Esophagus (tissue), 2 donors: Measurements from ENCODE around the gene PHTF2. TPM values are rescaled to one million over a fixed set of nuclear protein-coding genes. Genes with fewer than 3 reads are reported as not detected.
"Not testable (repeated sequence)": the region's sequence is repeated elsewhere in the genome, so short reads cannot be mapped to it uniquely, and the experiment has no call there.

Experiments
- H3K27ac ChIP-seq, 2 donors: one replicate each; pipeline ENCODE4 v1.5.1; 2013; ENCODE audit warnings: low read depth in 2 of 2, mild to moderate bottlenecking in 2 of 2, inconsistent platforms in 1 of 2, low read length in 1 of 2, moderate library complexity in 1 of 2
- H3K27me3 ChIP-seq, 2 donors: one replicate each; pipeline ENCODE4 v1.6.1; 2013; ENCODE audit warnings: low read length in 2 of 2, control low read depth in 1 of 2, mild to moderate bottlenecking in 1 of 2; ENCODE audit not compliant: insufficient read depth in 2 of 2, control insufficient read depth in 1 of 2
- H3K36me3 ChIP-seq, 2 donors: one replicate each; pipeline ENCODE4 v1.6.1; 2013; ENCODE audit warnings: low read length in 1 of 2; ENCODE audit not compliant: control insufficient read depth in 2 of 2, insufficient read depth in 2 of 2
- H3K4me1 ChIP-seq, 2 donors: one replicate each; pipeline ENCODE4 v1.6.1; 2013; ENCODE audit warnings: low read length in 1 of 2; ENCODE audit not compliant: control insufficient read depth in 2 of 2, insufficient read depth in 2 of 2
- H3K4me3 ChIP-seq, 2 donors: one replicate each; pipeline ENCODE4 v1.5.1; 2013; ENCODE audit warnings: low read length in 2 of 2, mild to moderate bottlenecking in 2 of 2, low read depth in 1 of 2, moderate library complexity in 1 of 2
- H3K9me3 ChIP-seq, 2 donors: one replicate each; pipeline ENCODE4 v1.6.1; 2013; ENCODE audit warnings: mild to moderate bottlenecking in 2 of 2, low read depth in 1 of 2, low read length in 1 of 2, moderate library complexity in 1 of 2; ENCODE audit not compliant: control insufficient read depth in 2 of 2, insufficient read depth in 1 of 2
- WGBS, 2 donors: extraction: QIAGEN DNeasy Blood & Tissue Kit; methylation state at CpG; one replicate each; pipeline ENCODE4 v1.1.7; 2013; 5-methylcytosine and 5-hydroxymethylcytosine counted together
- polyA plus RNA-seq, 2 donors: library from polyadenylated mRNA; stranded (reverse); fragments of 200-250 nt; gene quantifications; one replicate each; pipeline ENCODE4 v1.2.3, GENCODE V29; 2013
- donor health status: healthy with polysubstance abuse.
- donor health status: Bipolar disorder and iron deficiency.

Gene PHTF2
- polyA plus RNA-seq, 2 donors, result 3.8 to 6.1 TPM

DNA sequence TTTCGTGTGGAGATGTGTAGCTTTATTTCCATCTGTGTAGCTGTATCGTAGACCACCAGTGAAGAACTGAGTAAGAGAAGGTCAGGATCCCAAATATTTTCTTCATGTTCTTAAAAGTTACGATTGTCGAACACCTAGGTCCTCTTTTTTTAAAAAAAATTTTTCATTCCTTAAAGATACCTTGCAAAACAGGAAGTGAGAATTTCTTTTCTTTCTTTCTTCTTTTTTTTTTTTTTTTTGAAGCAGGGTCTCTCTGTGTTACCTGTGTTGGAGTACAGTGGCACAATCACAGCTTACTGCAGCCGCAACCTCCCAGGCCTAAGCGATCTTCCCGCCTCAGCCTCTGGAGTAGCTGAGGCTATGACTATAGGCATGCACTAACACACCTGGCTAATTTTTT, 60.8 kb downstream of the PHTF2 start:
- WGBS, 2 donors, result 97 to 98% methylated on average over 7 of the region's 7 CpGs
- H3K27ac ChIP-seq, result no peak overlapping the region

DNA sequence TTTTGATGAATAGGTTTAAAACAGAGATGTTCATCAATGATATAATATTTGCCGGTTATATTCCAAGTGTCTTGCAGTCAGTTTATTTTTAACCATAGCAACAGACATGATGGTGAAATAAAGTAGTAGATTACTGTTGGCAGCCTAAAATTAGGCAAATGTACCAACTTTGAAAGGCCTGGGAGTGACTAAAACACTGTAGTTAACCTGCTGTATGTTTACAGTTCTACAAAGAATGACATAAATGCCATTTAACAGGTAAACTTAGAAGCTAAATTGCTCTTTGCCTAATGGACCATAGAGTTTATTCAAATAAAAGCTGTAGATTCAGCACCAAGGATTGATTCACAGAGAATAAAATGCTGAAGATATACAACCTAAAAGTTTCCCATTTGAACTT, 64.1 kb downstream of the PHTF2 start:
- no peaks in the 10 kb centered on the region for H3K9me3 ChIP-seq
- no peaks in the 10 kb centered on the region for H3K4me1 ChIP-seq
- no peaks in the 10 kb centered on the region for H3K27me3 ChIP-seq
- no peaks in the 10 kb centered on the region for H3K36me3 ChIP-seq
- H3K27ac ChIP-seq, result no peak overlapping the region
- H3K4me3 ChIP-seq, result no peak overlapping the region
- 27 to 40% methylated on average over 1 of the region's 1 CpG for WGBS, 2 donors

More for the DNA sequence above, 60.8 kb downstream of the PHTF2 start:
- Histone ChIP-seq H3K36me3 (peaks cover 0 to 3% of the 10 kb centered on the region in 2 donors), H3K9me3 (no peaks in the 10 kb centered on the region), H3K4me3 (no peak overlapping the region), H3K4me1 (no peaks in the 10 kb centered on the region), H3K27me3 (no peaks in the 10 kb centered on the region)

DNA sequence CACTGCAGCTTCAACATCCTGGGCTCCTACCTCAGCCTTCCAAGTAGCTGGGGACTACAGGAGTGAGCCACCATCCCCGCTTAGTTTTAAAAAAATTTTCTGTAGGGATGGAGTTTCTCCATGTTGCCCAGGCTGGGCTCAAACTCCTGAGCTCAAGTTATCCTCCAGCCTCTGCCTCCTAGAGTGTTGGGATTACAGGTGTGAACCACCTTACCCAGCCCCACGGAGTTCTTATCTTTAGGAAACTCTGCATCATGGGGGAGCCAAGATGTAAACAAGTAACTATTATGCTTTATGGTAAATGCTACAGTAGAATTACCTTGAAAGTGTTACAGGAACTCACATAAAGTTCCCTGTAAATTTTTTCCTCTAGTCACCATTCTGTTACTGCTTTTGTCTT, 65.3 kb downstream of the PHTF2 start:
- no peaks in the 10 kb centered on the region for H3K4me1 ChIP-seq
- 85 to 93% methylated on average over 2 of the region's 2 CpGs for WGBS, 2 donors
- no peak overlapping the region for H3K27ac ChIP-seq
- no peak overlapping the region for H3K4me3 ChIP-seq
- H3K9me3 ChIP-seq, result no peaks in the 10 kb centered on the region
- H3K27me3 ChIP-seq, result no peaks in the 10 kb centered on the region
- H3K36me3 ChIP-seq, result no peaks in the 10 kb centered on the region

DNA sequence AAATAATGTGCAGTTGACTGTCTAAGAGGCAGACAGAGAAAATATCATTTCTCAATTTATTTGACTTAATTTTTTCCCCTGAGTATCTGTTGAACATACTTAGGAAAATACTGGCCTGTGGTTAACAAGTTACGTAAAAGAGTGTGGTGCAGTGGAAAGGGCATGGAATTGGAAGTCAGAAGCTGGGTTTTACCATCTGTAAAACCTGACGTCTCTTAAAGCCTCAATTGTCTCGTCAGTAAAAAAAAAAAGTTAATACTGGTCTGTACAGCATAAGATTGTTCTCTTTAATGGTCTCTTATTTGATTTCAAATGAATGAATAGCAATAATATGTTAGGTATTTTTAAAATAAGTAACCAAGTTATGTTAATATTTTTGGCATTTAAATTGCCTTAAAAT, 67.8 kb downstream of the PHTF2 start:
- H3K4me1 ChIP-seq, result no peaks in the 10 kb centered on the region
- no peaks in the 10 kb centered on the region for H3K9me3 ChIP-seq
- H3K27ac ChIP-seq, result no peak overlapping the region
- no peak overlapping the region for H3K4me3 ChIP-seq
- H3K36me3 ChIP-seq, result peaks cover 0 to 2% of the 10 kb centered on the region in 2 donors
- 78 to 79% methylated on average over 3 of the region's 3 CpGs for WGBS, 2 donors
- H3K27me3 ChIP-seq, result no peaks in the 10 kb centered on the region

DNA sequence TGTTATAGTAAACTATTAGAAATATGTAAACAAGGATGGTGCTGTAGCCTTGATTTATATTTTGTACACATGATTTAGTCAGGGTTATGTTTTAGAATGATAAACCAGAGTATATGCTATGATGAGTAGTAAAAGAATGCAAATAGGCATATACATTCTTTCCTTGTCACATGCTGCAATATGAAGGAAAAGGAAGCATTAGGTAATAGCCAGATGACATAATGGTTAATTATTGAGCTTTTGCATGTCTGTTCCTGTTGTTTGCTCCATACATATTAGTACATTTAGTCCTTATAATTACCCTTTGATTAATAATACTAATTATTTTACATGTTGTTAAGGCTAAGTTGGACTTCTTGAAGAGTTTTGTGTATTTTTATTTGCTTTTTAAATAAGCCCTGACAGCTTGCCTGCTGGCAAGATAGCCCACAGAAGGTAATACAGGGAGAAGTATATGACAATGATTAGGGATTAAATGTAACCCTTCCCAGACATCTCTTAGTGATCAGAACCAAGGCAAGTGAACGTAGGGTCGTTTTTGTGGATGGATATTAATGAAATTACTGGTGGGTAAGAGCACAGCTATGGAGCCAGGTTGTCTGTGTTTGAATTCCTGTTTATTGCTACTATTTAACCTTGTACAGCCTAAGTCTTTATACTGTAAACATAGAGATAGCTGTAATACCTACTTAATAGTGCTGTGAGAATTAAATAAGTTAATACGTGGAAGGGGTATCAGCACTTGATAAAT, 68.4 kb downstream of the PHTF2 start:
- H3K27ac ChIP-seq, result no peak overlapping the region
- peaks cover 0 to 2% of the 10 kb centered on the region in 2 donors for H3K36me3 ChIP-seq

DNA sequence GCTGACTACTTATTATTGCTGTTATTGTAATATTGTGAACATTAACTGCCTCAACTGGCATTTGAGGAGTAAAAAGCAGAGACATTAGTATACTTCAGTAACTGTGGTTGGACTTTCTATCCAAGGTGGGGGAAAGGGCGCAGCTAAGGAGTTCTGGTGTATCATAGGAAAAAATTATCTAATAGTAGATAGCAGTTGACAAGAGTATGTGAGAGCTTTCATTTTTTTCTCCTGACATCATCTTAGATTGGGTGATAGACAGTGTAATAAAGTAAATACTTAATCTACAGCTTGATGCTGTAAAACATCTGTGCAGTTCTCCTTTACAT, 68.9 kb downstream of the PHTF2 start:
- Histone ChIP-seq H3K9me3 (no peaks in the 10 kb centered on the region), H3K27ac (no peak overlapping the region)
- 94 to 95% methylated on average over 1 of the region's 1 CpG for WGBS, 2 donors

More for the DNA sequence above, 68.4 kb downstream of the PHTF2 start:
- Histone ChIP-seq H3K27me3 (no peaks in the 10 kb centered on the region), H3K4me3 (no peak overlapping the region), H3K9me3 (no peaks in the 10 kb centered on the region), H3K4me1 (no peaks in the 10 kb centered on the region)
- 49 to 60% methylated on average over 3 of the region's 3 CpGs for WGBS, 2 donors

DNA sequence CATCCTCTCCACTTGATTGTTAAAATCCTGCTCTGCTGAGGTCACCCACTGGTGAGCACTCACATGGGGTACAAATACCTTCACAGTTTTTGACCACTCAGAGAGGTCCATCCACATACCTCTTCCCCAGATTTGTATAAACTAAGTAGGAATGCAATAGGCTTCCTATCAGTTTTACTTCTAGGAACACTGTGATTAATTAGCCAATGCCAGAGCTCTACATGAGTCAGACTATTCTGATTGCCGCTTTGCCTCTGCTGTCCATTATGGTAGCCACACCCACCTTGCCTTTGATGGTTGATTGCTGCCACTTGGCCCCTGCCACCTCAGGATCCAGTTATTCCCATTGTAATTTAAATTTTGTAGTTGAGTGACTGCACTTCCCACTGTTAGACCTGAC, 73.7 kb downstream of the PHTF2 start:
- 72 to 77% methylated on average over 1 of the region's 1 CpG for WGBS, 2 donors
- not testable (repeated sequence) for H3K4me1 ChIP-seq, H3K9me3 ChIP-seq, H3K4me3 ChIP-seq, H3K36me3 ChIP-seq, H3K27me3 ChIP-seq, H3K27ac ChIP-seq

More for the DNA sequence above, 68.9 kb downstream of the PHTF2 start:
- Histone ChIP-seq H3K36me3 (peaks cover 0 to 2% of the 10 kb centered on the region in 2 donors), H3K27me3 (no peaks in the 10 kb centered on the region), H3K4me3 (no peak overlapping the region), H3K4me1 (no peaks in the 10 kb centered on the region)

DNA sequence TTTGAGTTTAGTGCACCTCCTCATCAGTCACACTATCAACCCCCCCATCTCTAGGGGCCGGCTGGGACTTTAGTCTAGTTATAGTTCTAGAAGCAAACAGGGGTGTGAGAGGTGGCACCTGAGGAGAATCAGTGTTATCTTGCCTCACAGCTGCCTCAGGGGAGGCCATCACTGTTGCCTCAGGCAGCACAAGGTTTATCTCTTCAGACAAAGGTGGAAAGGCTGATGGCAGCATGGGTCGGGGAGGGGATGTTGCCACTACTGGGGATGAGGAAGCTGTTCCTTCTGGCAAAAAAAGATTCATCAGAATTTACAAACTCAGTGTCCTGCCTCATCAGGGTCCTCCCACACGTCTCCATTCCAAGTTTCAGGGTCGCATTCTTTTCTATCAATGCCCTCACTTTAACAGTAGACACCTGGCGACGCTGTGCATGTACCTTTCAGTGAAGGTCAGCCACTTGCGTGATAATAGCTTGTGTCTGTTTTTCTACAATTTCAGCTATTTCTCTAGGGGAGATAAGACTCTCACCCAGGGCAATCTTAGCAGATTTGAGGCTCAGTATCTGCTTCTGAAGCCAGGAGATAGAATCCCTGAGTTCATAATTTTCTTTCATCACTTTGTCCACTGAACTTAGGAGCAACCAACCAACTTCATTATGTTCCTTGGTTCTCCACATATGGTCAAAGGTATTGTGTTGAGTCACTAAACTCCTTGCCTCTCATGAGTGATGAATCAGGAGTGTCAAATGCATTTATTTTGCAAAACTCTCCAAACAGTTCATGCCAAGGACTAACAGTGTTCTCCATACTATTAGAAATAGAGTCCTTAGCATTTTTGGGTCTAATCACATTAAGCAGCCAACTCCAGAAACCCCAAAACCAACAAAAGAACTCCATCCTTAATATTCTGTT, 75.1 kb downstream of the PHTF2 start:
- H3K4me3 ChIP-seq, H3K4me1 ChIP-seq, H3K36me3 ChIP-seq, H3K9me3 ChIP-seq, H3K27me3 ChIP-seq, H3K27ac ChIP-seq: not testable (repeated sequence)
- WGBS, 2 donors, result 85 to 91% methylated on average over 7 of the region's 7 CpGs

DNA sequence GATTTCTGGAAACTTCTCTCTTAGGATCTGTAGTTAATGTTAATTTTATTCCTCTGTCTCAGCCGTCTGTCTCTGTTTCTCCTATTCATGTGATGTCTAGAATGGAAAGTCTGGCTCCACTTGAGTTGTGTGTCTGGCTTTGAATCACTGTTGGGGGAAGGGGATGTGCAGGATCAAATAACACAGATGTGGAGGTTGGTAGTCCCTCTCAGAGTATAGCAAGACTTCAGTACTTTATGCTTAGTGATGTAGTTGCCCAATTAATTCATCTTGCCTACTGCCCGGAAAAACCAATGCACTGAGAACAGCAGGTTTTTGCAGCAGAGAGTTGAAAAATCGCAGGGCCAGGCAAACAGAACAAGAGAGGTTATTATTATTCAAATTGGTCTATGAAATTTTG, 79.2 kb downstream of the PHTF2 start:
- H3K4me3 ChIP-seq, result no peak overlapping the region
- H3K27ac ChIP-seq, result no peak overlapping the region
- no peaks in the 10 kb centered on the region for H3K4me1 ChIP-seq
- H3K27me3 ChIP-seq, result no peaks in the 10 kb centered on the region
- 91 to 93% methylated on average over 3 of the region's 3 CpGs for WGBS, 2 donors
- H3K36me3 ChIP-seq, result no peaks in the 10 kb centered on the region
- no peaks in the 10 kb centered on the region for H3K9me3 ChIP-seq
